ENCODE data around the gene GRIK2. TPM values are rescaled to one million over a fixed set of nuclear protein-coding genes. Genes with fewer than 3 reads are reported as not detected.

Gene GRIK2
- total and polyA plus RNA-seq, 2 of the 4 experiments (the other 2 are of a cell fraction): 8.2 to 15.2 TPM

- TF ChIP-seq FOS (IDR thresholded peaks at IDR 0.05; ENCODE audit: low read depth, low read length) (no peak), MAZ (IDR thresholded peaks at IDR 0.05; ENCODE audit: borderline replicate concordance, low read depth, low read length) (no peak), NFE2L2 (IDR thresholded peaks at IDR 0.05; ENCODE audit: low read depth, low read length) (no peak), CTCF (conservative IDR thresholded peaks at IDR 0.05; ENCODE audit: low read depth, low read length) (no peak), SMC3 (IDR thresholded peaks at IDR 0.05; ENCODE audit: low read depth, low read length) (no peak), CHD1 (IDR thresholded peaks at IDR 0.05; ENCODE audit: low read depth, low read length) (no peak), CEBPB (IDR thresholded peaks at IDR 0.05; ENCODE audit: low read depth, low read length) (no peak), POLR2A (IDR thresholded peaks at IDR 0.05; ENCODE audit: low read depth, low read length) (no peak), RFX5 (IDR thresholded peaks at IDR 0.05; ENCODE audit: low read depth, low read length) (no peak), ELK1 (IDR thresholded peaks at IDR 0.05; ENCODE audit: borderline replicate concordance, low read depth, low read length) (no peak), BHLHE40 (IDR thresholded peaks at IDR 0.05; ENCODE audit: low read depth, low read length) (no peak)
- CTCF ChIA-PET: no interaction called here
- in situ Hi-C loops (cut with MboI; ENCODE audit: low sequenced_read_pairs): no loop called here
These were observed 7.0 kb downstream of the GRIK2 start for GRCh38 chr6:101400326-101401135.

More at GRCh38 chr6:101400326-101401135, 7.0 kb downstream of the GRIK2 start:
- peaks cover 6 to 14% of the 10 kb centered on the region in 2 experiments; a peak in 2 of 4 replicates for H3K79me1 ChIP-seq (ENCODE audit: low read depth in 1 of 2, low read length in 2 of 2)
- H4K91ac ChIP-seq (ENCODE audit: insufficient read depth, low read depth, low read length): no peak overlapping the region
- H2BK5ac ChIP-seq (ENCODE audit: low read depth, low read length, poor library complexity, severe bottlenecking): no peak overlapping the region
- H2BK15ac ChIP-seq (ENCODE audit: low read depth, low read length): no peak overlapping the region
- no peaks in the 10 kb centered on the region for H4K20me1 ChIP-seq (ENCODE audit: insufficient read depth, low read length)
- no TSS peak for BruUV-seq (replicated peaks)
- no peak overlapping the region; the same call in 1 of the 2 replicates for H2BK120ac ChIP-seq (ENCODE audit: low read depth, low read length)
- dilution Hi-C loops (cut with HindIII; ENCODE audit: low sequenced_read_pairs, unreplicated experiment) (no loop called here), intact Hi-C loops (cut with micrococcal nuclease) (loop anchor here (2.0 kb wide), 1 partner anchor 138 kb away; no protein-coding TSS in a partner anchor)
- H3K9me1 ChIP-seq (ENCODE audit: insufficient read depth, low read length): 0 out of 2 replicates have a peak, but pooled peaks cover 2% of the 10 kb centered on the region
- H3K9ac ChIP-seq (ENCODE audit: low read depth, low read length): no peak overlapping the region; the same call in 1 of the 2 replicates
- POLR2A ChIA-PET (ENCODE audit: unreplicated experiment): no interaction called here
- DNase-seq (no peak), ATAC-seq (ENCODE audit: low read depth) (no peak)
- no peak overlapping the region for H3K4ac ChIP-seq (ENCODE audit: low read depth, low read length)
- H3K4me1 ChIP-seq (ENCODE audit: control insufficient read depth, insufficient read depth, low read length): 0 out of 2 replicates have a peak, but pooled peaks cover 8% of the 10 kb centered on the region
- no peak overlapping the region for H2BK20ac ChIP-seq (ENCODE audit: low read depth, low read length)
- H3K27ac ChIP-seq (ENCODE audit: insufficient read depth, low read length): no peak overlapping the region
- no peak overlapping the region for H3K56ac ChIP-seq (ENCODE audit: extremely low read depth, insufficient read depth, low read length)
- H3K4me2 ChIP-seq (ENCODE audit: low read depth, low read length): peak overlapping the region; percentile 91; the same call in 1 of the 2 replicates
- H4K8ac ChIP-seq (ENCODE audit: low read depth in 2 of 2, low read length in 2 of 2): no peak overlapping the region
- H3K4me3 ChIP-seq (ENCODE audit: insufficient read depth, low read depth, low read length): peak overlapping the region; percentile 57; the same call in 1 of the 2 replicates
- WGBS, 2 experiments (ENCODE audit: extremely low coverage in 2 of 2, insufficient read length in 1 of 2): 42% methylated on average over 2 of the region's 10 CpGs; no CpG with 5 or more reads in 1 of the 2 experiments
- H2AK5ac ChIP-seq (ENCODE audit: low read depth, low read length): no peak overlapping the region
- no peaks in the 10 kb centered on the region for H3K9me3 ChIP-seq (ENCODE audit: control insufficient read depth, insufficient read depth, low read length)
- no peak overlapping the region for H4K5ac ChIP-seq (ENCODE audit: low read depth, low read length)
- H3K14ac ChIP-seq (replicated peaks; ENCODE audit: low read depth, low read length): no peak overlapping the region
- H3K27me3 ChIP-seq (ENCODE audit: control insufficient read depth, insufficient read depth, low read length): no peaks in the 10 kb centered on the region; the same call in 1 of the 2 replicates
- H3K18ac ChIP-seq (ENCODE audit: low read depth, low read length): no peak overlapping the region
- no peak overlapping the region for H3K23ac ChIP-seq (ENCODE audit: low read depth, low read length)
- no peak overlapping the region for H2AK9ac ChIP-seq (replicated peaks; ENCODE audit: low read depth, low read length, poor library complexity)
- no peak overlapping the region for H2AFZ ChIP-seq (replicated peaks; ENCODE audit: low read length, poor library complexity)
- H3K36me3 ChIP-seq (ENCODE audit: control insufficient read depth, insufficient read depth, low read length): no peaks in the 10 kb centered on the region; the same call in 1 of the 2 replicates

All from IMR-90 (cell line).